Measurements from ENCODE around the gene PCSK2. TPM values are rescaled to one million over a fixed set of nuclear protein-coding genes. Genes with fewer than 3 reads are reported as not detected.

The PCSK2 gene
- total RNA-seq, 1 experiment from 2014 or later: not detected

DNA sequence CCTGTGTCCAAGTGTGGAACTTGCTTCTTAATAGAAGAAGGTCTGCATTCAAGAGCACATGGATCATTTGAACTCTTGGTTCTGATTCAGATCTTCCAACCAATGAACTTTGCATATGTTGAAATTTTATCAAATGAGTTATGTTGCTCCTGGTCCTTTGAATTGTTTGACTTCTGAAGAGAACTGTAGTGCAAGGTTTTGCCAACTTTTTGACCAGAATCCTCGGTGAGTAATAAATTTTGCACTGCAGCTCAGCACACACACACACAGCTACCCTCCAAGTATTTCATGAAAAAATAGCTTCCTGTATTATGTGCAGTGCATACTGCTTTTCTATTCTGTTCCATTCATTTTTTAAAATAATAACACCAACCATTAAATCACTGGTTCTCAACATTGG is 236.9 kb downstream of the PCSK2 start:
- no peak overlapping the region for H3K4me3 Mint-ChIP-seq (ENCODE audit: low read depth, unreplicated experiment)
- H3K36me3 Mint-ChIP-seq (ENCODE audit: insufficient read depth, unreplicated experiment): no peaks in the 10 kb centered on the region
- no peak overlapping the region for H3K27ac Mint-ChIP-seq (ENCODE audit: unreplicated experiment)
- H3K9me3 Mint-ChIP-seq (ENCODE audit: low read depth, unreplicated experiment): no peaks in the 10 kb centered on the region
- no peak for DNase-seq
- CTCF ChIA-PET: no interaction called here
- no peaks in the 10 kb centered on the region for H3K4me1 Mint-ChIP-seq (ENCODE audit: low read depth, unreplicated experiment)
- no TSS peak for BruUV-seq (replicated peaks)
- H3K27me3 Mint-ChIP-seq (ENCODE audit: unreplicated experiment): peaks cover 13% of the 10 kb centered on the region
- intact Hi-C loops (cut with micrococcal nuclease; ENCODE audit: unreplicated experiment): no loop called here
- TF ChIP-seq, protein P1, sequence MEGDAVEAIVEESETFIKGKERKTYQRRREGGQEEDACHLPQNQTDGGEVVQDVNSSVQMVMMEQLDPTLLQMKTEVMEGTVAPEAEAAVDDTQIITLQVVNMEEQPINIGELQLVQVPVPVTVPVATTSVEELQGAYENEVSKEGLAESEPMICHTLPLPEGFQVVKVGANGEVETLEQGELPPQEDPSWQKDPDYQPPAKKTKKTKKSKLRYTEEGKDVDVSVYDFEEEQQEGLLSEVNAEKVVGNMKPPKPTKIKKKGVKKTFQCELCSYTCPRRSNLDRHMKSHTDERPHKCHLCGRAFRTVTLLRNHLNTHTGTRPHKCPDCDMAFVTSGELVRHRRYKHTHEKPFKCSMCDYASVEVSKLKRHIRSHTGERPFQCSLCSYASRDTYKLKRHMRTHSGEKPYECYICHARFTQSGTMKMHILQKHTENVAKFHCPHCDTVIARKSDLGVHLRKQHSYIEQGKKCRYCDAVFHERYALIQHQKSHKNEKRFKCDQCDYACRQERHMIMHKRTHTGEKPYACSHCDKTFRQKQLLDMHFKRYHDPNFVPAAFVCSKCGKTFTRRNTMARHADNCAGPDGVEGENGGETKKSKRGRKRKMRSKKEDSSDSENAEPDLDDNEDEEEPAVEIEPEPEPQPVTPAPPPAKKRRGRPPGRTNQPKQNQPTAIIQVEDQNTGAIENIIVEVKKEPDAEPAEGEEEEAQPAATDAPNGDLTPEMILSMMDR (IDR thresholded peaks at IDR 0.05; ENCODE audit: unreplicated experiment): no peak

DNA sequence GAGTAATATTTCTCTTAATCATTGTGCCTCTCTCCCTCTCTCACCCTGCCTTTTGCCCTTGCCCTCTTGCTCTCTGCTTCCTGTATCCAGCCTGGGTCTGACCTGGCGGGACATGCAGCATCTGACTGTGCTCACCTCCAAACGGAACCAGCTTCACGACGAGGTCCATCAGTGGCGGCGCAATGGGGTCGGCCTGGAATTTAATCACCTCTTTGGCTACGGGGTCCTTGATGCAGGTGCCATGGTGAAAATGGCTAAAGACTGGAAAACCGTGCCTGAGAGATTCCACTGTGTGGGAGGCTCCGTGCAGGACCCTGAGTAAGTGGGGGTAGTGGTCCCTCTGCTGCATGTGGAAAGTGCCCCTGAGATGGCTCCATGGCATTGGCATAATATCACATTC is 238.4 kb downstream of the PCSK2 start:
- intact Hi-C loops (cut with micrococcal nuclease; ENCODE audit: unreplicated experiment): no loop called here
- CTCF ChIA-PET: no interaction called here
- H3K4me1 Mint-ChIP-seq (ENCODE audit: low read depth, unreplicated experiment): no peaks in the 10 kb centered on the region
- no peak overlapping the region for H3K27ac Mint-ChIP-seq (ENCODE audit: unreplicated experiment)
- no peaks in the 10 kb centered on the region for H3K9me3 Mint-ChIP-seq (ENCODE audit: low read depth, unreplicated experiment)
- BruUV-seq (replicated peaks): no TSS peak
- TF ChIP-seq, protein P1 (IDR thresholded peaks at IDR 0.05; ENCODE audit: unreplicated experiment): no peak
- no peaks in the 10 kb centered on the region for H3K36me3 Mint-ChIP-seq (ENCODE audit: insufficient read depth, unreplicated experiment)
- no peak overlapping the region for H3K4me3 Mint-ChIP-seq (ENCODE audit: low read depth, unreplicated experiment)
- peaks cover 13% of the 10 kb centered on the region for H3K27me3 Mint-ChIP-seq (ENCODE audit: unreplicated experiment)
- no peak for DNase-seq

DNA sequence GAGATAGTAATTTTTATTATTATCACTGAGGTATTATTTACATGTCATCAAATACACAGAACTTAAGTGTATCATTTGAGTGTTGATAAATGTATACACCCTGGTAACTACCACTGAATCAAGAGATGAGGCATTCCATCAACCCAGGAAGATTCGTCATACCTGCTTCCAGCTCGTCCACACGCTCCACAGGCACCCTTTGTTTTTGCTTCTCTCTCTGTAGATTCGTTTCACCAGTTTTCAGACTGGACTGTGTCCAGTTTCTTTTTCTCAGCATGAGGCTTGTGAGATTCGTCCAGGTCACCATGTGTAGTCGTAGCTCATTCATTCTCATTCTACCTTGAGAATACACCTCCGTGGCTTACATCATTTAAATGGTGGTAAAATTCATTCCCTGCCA is 239.8 kb downstream of the PCSK2 start:
- no peaks in the 10 kb centered on the region for H3K36me3 Mint-ChIP-seq (ENCODE audit: insufficient read depth, unreplicated experiment)
- BruUV-seq (replicated peaks): no TSS peak
- H3K9me3 Mint-ChIP-seq (ENCODE audit: low read depth, unreplicated experiment): no peaks in the 10 kb centered on the region
- H3K4me3 Mint-ChIP-seq (ENCODE audit: low read depth, unreplicated experiment): no peak overlapping the region
- peaks cover 13% of the 10 kb centered on the region for H3K27me3 Mint-ChIP-seq (ENCODE audit: unreplicated experiment)
- no peak for DNase-seq
- intact Hi-C loops (cut with micrococcal nuclease; ENCODE audit: unreplicated experiment): no loop called here
- CTCF ChIA-PET: no interaction called here
- H3K27ac Mint-ChIP-seq (ENCODE audit: unreplicated experiment): no peak overlapping the region
- TF ChIP-seq, protein P1 (IDR thresholded peaks at IDR 0.05; ENCODE audit: unreplicated experiment): no peak
- H3K4me1 Mint-ChIP-seq (ENCODE audit: low read depth, unreplicated experiment): no peaks in the 10 kb centered on the region

DNA sequence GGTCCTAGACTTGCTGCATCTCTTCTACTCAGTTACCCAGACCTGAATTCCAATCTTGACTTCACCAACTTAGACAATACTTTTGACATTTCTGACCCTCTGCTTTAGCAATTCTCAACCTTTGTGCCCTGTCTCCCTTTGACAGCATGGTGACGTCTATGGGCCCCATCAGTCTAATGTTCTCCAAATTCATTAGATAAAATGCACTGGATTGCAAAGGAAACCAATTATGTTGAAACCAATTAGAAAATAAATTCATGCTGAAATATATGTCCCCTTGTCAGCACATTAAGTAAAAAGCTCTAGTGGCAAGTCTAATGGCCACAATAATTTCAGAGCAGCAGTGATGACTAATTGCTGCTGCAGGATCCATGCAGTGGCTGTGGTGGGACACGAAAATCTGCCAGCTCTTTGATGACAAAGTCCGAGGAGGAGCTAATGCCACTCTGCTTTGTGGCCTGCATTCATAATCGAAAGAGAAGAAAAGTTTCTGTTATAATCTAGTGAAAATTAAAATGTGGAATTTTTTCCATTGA is 240.3 kb downstream of the PCSK2 start:
- TF ChIP-seq, protein P1 (IDR thresholded peaks at IDR 0.05; ENCODE audit: unreplicated experiment): no peak
- CTCF ChIA-PET: interaction anchor here (0.7 kb wide), 1 partner anchor 831 kb away, joined by 3 read pairs; no protein-coding TSS in a partner anchor
- Mint-ChIP-seq H3K27ac (ENCODE audit: unreplicated experiment) (no peak overlapping the region), H3K9me3 (ENCODE audit: low read depth, unreplicated experiment) (no peaks in the 10 kb centered on the region), H3K4me1 (ENCODE audit: low read depth, unreplicated experiment) (no peaks in the 10 kb centered on the region), H3K36me3 (ENCODE audit: insufficient read depth, unreplicated experiment) (no peaks in the 10 kb centered on the region), H3K4me3 (ENCODE audit: low read depth, unreplicated experiment) (no peak overlapping the region), H3K27me3 (ENCODE audit: unreplicated experiment) (peaks cover 13% of the 10 kb centered on the region)
- no TSS peak for BruUV-seq (replicated peaks)
- intact Hi-C loops (cut with micrococcal nuclease; ENCODE audit: unreplicated experiment): no loop called here
- no peak for DNase-seq
